Heart left ventricle (tissue), 16 donors: ENCODE results near the gene CDH13. TPM values are rescaled to one million over a fixed set of nuclear protein-coding genes. Genes with fewer than 3 reads are reported as not detected.

Experiments
- ATAC-seq, 4 donors: fragments of 200-7000 bp; cut with Tn5 transposase; one replicate each; pipeline ENCODE4 v1.9.1; 2020 to 2022; ENCODE audit warnings: moderate library complexity in 4 of 4, mild to moderate bottlenecking in 3 of 4, moderate number of reproducible peaks in 1 of 4
- DNase-seq, 5 donors: peaks; one replicate each; pipeline ENCODE4 v3.0.0-alpha.2; 2020
- H3K27ac ChIP-seq, 12 donors: fragments of 200-600 bp; sonication (generic) in 4 of 12; one replicate each; pipeline versions ENCODE4 v1.5.0 to v1.8.0; 2016 to 2022; ENCODE audit warnings: mild to moderate bottlenecking in 2 of 12
- H3K27me3 ChIP-seq, 9 donors: fragments of 200-600 bp; sonication (generic) in 2 of 9; one replicate each; pipeline versions ENCODE4 v1.5.1 to v1.8.0; 2016 to 2022; ENCODE audit warnings: mild to moderate bottlenecking in 3 of 9
- H3K36me3 ChIP-seq, 9 donors: fragments of 200-600 bp; sonication (generic) in 2 of 9; one replicate each; pipeline versions ENCODE4 v1.5.0 to v1.8.0; 2018 to 2022; ENCODE audit warnings: mild to moderate bottlenecking in 2 of 9
- H3K4me1 ChIP-seq, 12 donors: fragments of 200-600 bp; sonication (generic) in 4 of 12; one replicate each; pipeline versions ENCODE4 v1.5.0 to v1.8.0; 2016 to 2022; ENCODE audit warnings: mild to moderate bottlenecking in 3 of 12
- H3K4me3 ChIP-seq, 12 donors: fragments of 200-600 bp; sonication (generic) in 4 of 12; one replicate each; pipeline versions ENCODE4 v1.5.0 to v1.8.0; 2017 to 2022; ENCODE audit warnings: mild to moderate bottlenecking in 9 of 12, moderate library complexity in 4 of 12
- H3K9me3 ChIP-seq, 12 donors: fragments of 200-600 bp; sonication (generic) in 4 of 12; one replicate each; pipeline versions ENCODE4 v1.5.0 to v1.8.0; 2016 to 2022; ENCODE audit warnings: mild to moderate bottlenecking in 1 of 12
- POLR2A ChIP-seq, 2 donors: fragments of 450-650 bp; IDR thresholded peaks; one replicate each; pipeline ENCODE4 v1.6.1; 2017; ENCODE audit warnings: antibody characterized with exemption in 2 of 2, mild to moderate bottlenecking in 2 of 2, moderate library complexity in 2 of 2
- WGBS, 4 donors: extraction: QIAGEN DNeasy Blood & Tissue Kit in 2 of 4; methylation state at CpG; one replicate each; pipeline versions ENCODE4 v1.1.5 to v1.1.7; 2013 to 2018; 5-methylcytosine and 5-hydroxymethylcytosine counted together
- intact Hi-C, 10 donors: fragments of 100-400 bp; cut with DNase I; formaldehyde crosslinking; loops; one replicate each; pipeline versions ENCODE4 v1.11.1 to v1.14.2; 2022
- polyA plus RNA-seq, 2 donors: library from polyadenylated mRNA; stranded (reverse); fragments of 200-250 nt; gene quantifications; one replicate each; pipeline ENCODE4 v1.2.3, GENCODE V29; 2013
- total RNA-seq, 9 donors: library from RNA; depleted of rRNA in 2 of 9; stranded (reverse); fragments of >200 nt in 2 of 9; fragmentation: NEBNext Ultra II Directional in 3 of 9; extraction: Animal tissue kit (Norgen Biotek cat#: 25700) in 3 of 9; gene quantifications; one replicate each; pipeline versions ENCODE4 v1.1.0 to v1.2.4, GENCODE V29; 2016 to 2023
- TF ChIP-seq, protein P1 (sequence below), 12 donors: fragments of 200-600 bp; sonication (generic) in 4 of 12; IDR thresholded peaks; one replicate each; pipeline versions ENCODE4 v1.5.0 to v1.8.0; 2018 to 2022; ENCODE audit warnings: antibody characterized with exemption in 12 of 12, mild to moderate bottlenecking in 5 of 12
- donor health status: ischemic (EF 13 %, LVEDD 7.1; RV severe dilation, severe dysfunction).
- donor health status: healthy with polysubstance abuse.
- donor health status: DM: no; HTN: yes; CAD: no.
- donor health status: DM: no; HTN: no; CAD: no.
- donor health status: ischemic (EF 25% LVEDD 6.9; RV normal size, moderate dysfunction).
- donor health status: ischemic (EF 25% LVEDD 5.7; RV mildly dilated, moderate dysfunction).
- donor health status: healthy.
- donor health status: DM: yes; HTN: yes; CAD: no.
- donor health status: ischemic (EF 35%, LVEDD 5.7; RV mildly dilated, moderate dysfunction).
- donor health status: nonischemic (EF 11% LVEDD 7.7; RV severe dilation, severe dysfunction).
- donor health status: DM: yes; HTN: yes; CAD: no.
- donor health status: PGD.
- donor health status: ischemic (EF 29% LVEDD 5.4; RV normal size, mild dysfunction).
- donor health status: nonischemic (EF 23%, LVEDD 6.1; RV moderate dilation, normal function).

The CDH13 gene
- total and polyA plus RNA-seq, 11 donors, result 15.0 to 172 (median 137) TPM

DNA sequence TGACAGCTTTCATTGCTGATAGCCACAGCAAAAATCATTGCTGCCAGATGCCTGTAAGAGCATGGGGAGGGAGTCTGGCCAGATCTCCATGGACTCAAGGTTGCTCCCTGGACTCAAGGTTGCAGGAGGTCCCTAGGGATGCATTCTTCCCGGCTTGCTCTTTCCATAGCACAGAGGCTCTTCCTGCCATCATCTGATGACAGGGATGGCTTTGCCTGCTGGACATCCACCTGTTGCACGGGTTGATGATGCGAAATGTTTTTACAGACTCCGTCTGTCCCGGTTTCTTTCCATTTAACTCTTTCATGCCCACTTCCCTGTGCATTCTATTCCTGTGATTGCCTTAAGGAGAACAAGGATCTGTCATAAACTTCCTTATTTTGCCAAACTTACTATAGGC, 1065.5 kb downstream of the CDH13 start:
- Histone ChIP-seq H3K4me3 (no peak overlapping the region), H3K4me1 (peaks cover 0 to 28% (median 14%) of the 10 kb centered on the region in 12 donors), H3K27me3 (no peaks in the 10 kb centered on the region), H3K9me3 (no peaks in the 10 kb centered on the region), H3K27ac (no peak overlapping the region), H3K36me3 (no peaks in the 10 kb centered on the region)
- WGBS, 4 donors, result 24 to 38% (median 31%) methylated on average over 5 of the region's 5 CpGs
- no peak for ATAC-seq
- intact Hi-C loops, result no loop called here
- DNase-seq, result no peak
- TF ChIP-seq POLR2A (IDR thresholded peaks at IDR 0.05), result no peak
- TF ChIP-seq, protein P1, sequence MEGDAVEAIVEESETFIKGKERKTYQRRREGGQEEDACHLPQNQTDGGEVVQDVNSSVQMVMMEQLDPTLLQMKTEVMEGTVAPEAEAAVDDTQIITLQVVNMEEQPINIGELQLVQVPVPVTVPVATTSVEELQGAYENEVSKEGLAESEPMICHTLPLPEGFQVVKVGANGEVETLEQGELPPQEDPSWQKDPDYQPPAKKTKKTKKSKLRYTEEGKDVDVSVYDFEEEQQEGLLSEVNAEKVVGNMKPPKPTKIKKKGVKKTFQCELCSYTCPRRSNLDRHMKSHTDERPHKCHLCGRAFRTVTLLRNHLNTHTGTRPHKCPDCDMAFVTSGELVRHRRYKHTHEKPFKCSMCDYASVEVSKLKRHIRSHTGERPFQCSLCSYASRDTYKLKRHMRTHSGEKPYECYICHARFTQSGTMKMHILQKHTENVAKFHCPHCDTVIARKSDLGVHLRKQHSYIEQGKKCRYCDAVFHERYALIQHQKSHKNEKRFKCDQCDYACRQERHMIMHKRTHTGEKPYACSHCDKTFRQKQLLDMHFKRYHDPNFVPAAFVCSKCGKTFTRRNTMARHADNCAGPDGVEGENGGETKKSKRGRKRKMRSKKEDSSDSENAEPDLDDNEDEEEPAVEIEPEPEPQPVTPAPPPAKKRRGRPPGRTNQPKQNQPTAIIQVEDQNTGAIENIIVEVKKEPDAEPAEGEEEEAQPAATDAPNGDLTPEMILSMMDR (IDR thresholded peaks at IDR 0.05), result no peak

DNA sequence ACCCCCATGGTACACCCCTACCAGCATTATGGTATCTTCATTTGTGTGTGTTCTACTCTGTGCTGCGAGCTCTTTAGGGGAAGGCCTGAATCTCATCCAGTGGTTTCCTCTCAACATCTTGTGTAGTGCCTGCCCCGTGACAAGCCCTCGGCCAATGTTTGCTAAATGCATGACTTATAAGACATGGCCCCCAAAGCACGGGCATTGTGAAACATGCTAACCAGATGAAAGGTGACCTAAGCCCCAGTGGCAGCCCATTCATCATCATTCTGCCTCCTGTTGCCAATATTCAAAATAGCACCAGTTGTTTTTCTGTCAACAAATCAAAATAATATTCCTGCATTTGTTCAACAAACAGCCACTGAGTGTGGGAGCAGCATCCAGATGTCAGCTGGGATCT, 1072.2 kb downstream of the CDH13 start:
- ATAC-seq, result no peak
- 83 to 92% (median 91%) methylated on average over 4 of the region's 4 CpGs for WGBS, 4 donors
- intact Hi-C loops, result no loop called here
- no peaks in the 10 kb centered on the region for H3K4me1 ChIP-seq
- TF ChIP-seq POLR2A (IDR thresholded peaks at IDR 0.05), result no peak
- TF ChIP-seq, protein P1 (IDR thresholded peaks at IDR 0.05), result no peak
- H3K27me3 ChIP-seq, result no peaks in the 10 kb centered on the region
- no peak overlapping the region for H3K4me3 ChIP-seq
- no peaks in the 10 kb centered on the region for H3K36me3 ChIP-seq
- DNase-seq, result no peak
- no peaks in the 10 kb centered on the region for H3K9me3 ChIP-seq
- H3K27ac ChIP-seq, result no peak overlapping the region

GRCh38 chr16:83699817-83700216, 1073.0 kb downstream of the CDH13 start:
- Histone ChIP-seq H3K27me3 (no peaks in the 10 kb centered on the region), H3K4me1 (no peaks in the 10 kb centered on the region), H3K27ac (no peak overlapping the region), H3K9me3 (no peaks in the 10 kb centered on the region), H3K4me3 (no peak overlapping the region), H3K36me3 (no peaks in the 10 kb centered on the region)
- TF ChIP-seq, protein P1 (IDR thresholded peaks at IDR 0.05), result no peak
- no peak for TF ChIP-seq POLR2A (IDR thresholded peaks at IDR 0.05)
- ATAC-seq, result no peak
- intact Hi-C loops, result no loop called here
- WGBS, 4 donors, result 74 to 78% (median 76%) methylated on average over 4 of the region's 4 CpGs
- DNase-seq, result no peak

GRCh38 chr16:83700918-83701317, 1074.1 kb downstream of the CDH13 start:
- intact Hi-C loops, result no loop called here
- H3K9me3 ChIP-seq, result no peaks in the 10 kb centered on the region
- H3K36me3 ChIP-seq, result no peaks in the 10 kb centered on the region
- H3K27me3 ChIP-seq, result no peaks in the 10 kb centered on the region
- no peak overlapping the region for H3K27ac ChIP-seq
- DNase-seq, result no peak
- H3K4me3 ChIP-seq, result no peak overlapping the region
- 76 to 88% (median 86%) methylated on average over 7 of the region's 7 CpGs for WGBS, 4 donors
- no peaks in the 10 kb centered on the region for H3K4me1 ChIP-seq
- ATAC-seq, result no peak
- TF ChIP-seq, protein P1 (IDR thresholded peaks at IDR 0.05), result no peak
- TF ChIP-seq POLR2A (IDR thresholded peaks at IDR 0.05), result no peak
